AG04450 (cell line): Measurements from ENCODE around the gene ADO. TPM values are rescaled to one million over a fixed set of nuclear protein-coding genes. Genes with fewer than 3 reads are reported as not detected.

ENCODE experiments used
- CTCF ChIA-PET: fragments of 300-600, 350-600 bp; formaldehyde crosslinking; extraction: SDS; loops from one replicate; lab custom pipeline; 2022; ENCODE audit warnings: antibody characterized with exemption, inconsistent platforms; lab: Charles Lee
- POLR2A ChIA-PET: fragments of 350-600 bp; formaldehyde crosslinking; extraction: SDS; loops from one replicate; lab custom pipeline; 2021; ENCODE audit warnings: antibody characterized with exemption, inconsistent platforms; lab: Yijun Ruan, JAX
- DNase-seq: peaks from one replicate; pipeline ENCODE4 v3.0.0-alpha.2; 2011; ENCODE audit warnings: low read depth, low spot score
- H3K27ac ChIP-seq: one replicate; pipeline ENCODE4 v1.5.1; 2012; ENCODE audit warnings: low read depth, low read length, control low read depth
- H3K27me3 ChIP-seq: one replicate; pipeline ENCODE4 v1.6.0; 2012; ENCODE audit warnings: low read length; ENCODE audit not compliant: control insufficient read depth, insufficient read depth
- H3K4me3 ChIP-seq: 2 replicates; pipeline ENCODE4 v1.5.1; 2011; ENCODE audit warnings: mild to moderate bottlenecking, low read depth, low read length, control low read depth
- H3K9me3 ChIP-seq: 2 replicates; pipeline ENCODE4 v1.5.1; 2012; ENCODE audit warnings: low read length; ENCODE audit not compliant: control insufficient read depth, insufficient read depth
- CTCF ChIP-seq: IDR thresholded peaks from 2 replicates; pipeline ENCODE4 v1.5.1; 2011; ENCODE audit warnings: low read depth, low read length, control low read depth, inconsistent platforms
- polyA plus RNA-seq: library from polyadenylated mRNA; depleted of rRNA; stranded (reverse); fragments of >200 nt; gene quantifications from 2 replicates; pipeline ENCODE4 v1.2.3, GENCODE V29; 2011

Gene ADO
- polyA plus RNA-seq, 1 experiment, result 17.8 TPM

- H3K27ac ChIP-seq, result no peak overlapping the region
- H3K9me3 ChIP-seq, result no peaks in the 10 kb centered on the region
- no peak overlapping the region for H3K4me3 ChIP-seq
- CTCF ChIA-PET, result no interaction called here
- DNase-seq, result no peak
- H3K27me3 ChIP-seq, result peaks cover 10% of the 10 kb centered on the region
- TF ChIP-seq CTCF, result no peak
- POLR2A ChIA-PET, result no interaction called here
Observed at GRCh38 chr10:62796896-62797295, 7.6 kb upstream of the ADO start.

DNA sequence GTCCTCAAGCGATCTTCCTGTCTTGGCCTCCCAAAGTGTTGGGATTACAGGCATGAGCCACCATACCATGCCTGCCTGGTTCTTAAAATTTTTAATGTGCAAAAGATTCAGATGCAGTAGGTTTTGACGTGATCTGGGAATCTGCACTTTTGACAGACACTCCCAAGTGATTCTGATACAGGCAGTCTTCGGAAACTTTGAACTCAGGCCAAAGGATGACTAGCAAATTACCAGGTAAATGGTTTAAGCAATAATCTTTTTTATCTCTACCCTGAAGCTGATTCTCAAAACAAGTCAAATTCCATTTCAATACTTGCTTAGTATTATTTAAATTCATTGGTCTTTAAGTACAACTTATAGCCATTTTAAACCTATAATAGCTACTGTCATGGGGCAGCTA lies 2.6 kb upstream of the ADO start:
- CTCF ChIA-PET, result interaction anchor here (0.8 to 4.8 kb wide), 5 partner anchors 16 to 208 kb away, joined by 3 to 23 read pairs (median 5); no protein-coding TSS in a partner anchor
- POLR2A ChIA-PET, result no interaction called here
- Histone ChIP-seq H3K9me3 (no peaks in the 10 kb centered on the region; the same call in 1 of the 2 replicates), H3K4me3 (no peak overlapping the region), H3K27ac (no peak overlapping the region), H3K27me3 (peaks cover 8% of the 10 kb centered on the region)
- no peak for DNase-seq
- no peak for TF ChIP-seq CTCF

GRCh38 chr10:62803724-62804355 lies 680 bp upstream of the ADO start:
- POLR2A ChIA-PET, result interaction anchor here (1.1 to 2.0 kb wide), 3 partner anchors 13 to 185 kb away, joined by 5 to 12 read pairs (median 5); partner anchors contain the start of gene EGR2
- DNase-seq, result peak; percentile 32
- H3K27ac ChIP-seq, result peak overlapping the region; percentile 93
- H3K9me3 ChIP-seq, result no peaks in the 10 kb centered on the region; the same call in 1 of the 2 replicates
- H3K27me3 ChIP-seq, result peaks cover 3% of the 10 kb centered on the region
- peak overlapping the region; percentile 95 for H3K4me3 ChIP-seq
- CTCF ChIA-PET, result interaction anchor here (1.0 to 4.8 kb wide), 7 partner anchors 14 to 916 kb away, joined by 3 to 23 read pairs (median 5); no protein-coding TSS in a partner anchor
- no peak for TF ChIP-seq CTCF

GRCh38 chr10:62805231-62806099 lies 945 bp downstream of the ADO start:
- Histone ChIP-seq H3K4me3 (peak overlapping the region; percentile 95), H3K27ac (peak overlapping the region; percentile 33), H3K27me3 (no peaks in the 10 kb centered on the region), H3K9me3 (no peaks in the 10 kb centered on the region; the same call in 1 of the 2 replicates)
- ChIA-PET POLR2A (interaction anchor here (0.8 to 2.0 kb wide), 2 partner anchors 8 to 12 kb away, joined by 3 to 12 read pairs; partner anchors contain the start of gene EGR2), CTCF (interaction anchor here (2.1 to 4.8 kb wide), 3 partner anchors 13 to 212 kb away, joined by 5 to 23 read pairs (median 10); no protein-coding TSS in a partner anchor)
- no peak for DNase-seq
- no peak for TF ChIP-seq CTCF
